ENCODE measurements around the gene MCC.

MCC gene

DNA sequence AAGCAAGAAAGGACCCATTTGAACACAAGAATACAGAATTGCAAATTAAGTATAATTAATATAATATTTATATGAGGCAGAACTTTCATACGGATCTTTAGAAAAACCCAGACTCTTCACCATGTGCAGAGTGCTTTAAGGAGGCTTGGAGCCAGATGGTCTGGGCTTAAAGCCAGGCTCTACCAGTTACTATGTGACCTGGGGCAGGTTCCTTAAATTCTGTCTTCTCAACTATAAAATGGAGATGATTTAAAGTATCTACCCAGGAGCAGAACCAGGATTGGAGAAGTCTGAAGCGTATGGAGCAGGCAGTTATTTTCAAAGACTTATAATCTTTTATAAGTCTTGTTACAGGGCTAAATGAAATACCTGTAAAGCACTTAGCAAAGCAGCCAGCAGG, 255.6 kb downstream of the MCC start:
- ATAC-seq = no peak
- TF ChIP-seq SNAI2 (CRISPR knock-in tag; IDR thresholded peaks at IDR 0.05) (no peak), ZNF8 (CRISPR knock-in tag; IDR thresholded peaks at IDR 0.05) (no peak), ZFP3 (CRISPR knock-in tag; IDR thresholded peaks at IDR 0.05) (no peak), CREB5 (CRISPR knock-in tag; IDR thresholded peaks at IDR 0.05; ENCODE audit: low read depth) (no peak), ZC3H10 (CRISPR knock-in tag; IDR thresholded peaks at IDR 0.05) (no peak), POU6F1 (CRISPR knock-in tag; IDR thresholded peaks at IDR 0.05; ENCODE audit: borderline replicate concordance, low read depth) (no peak), ZFP30 (CRISPR knock-in tag; IDR thresholded peaks at IDR 0.05) (no peak), CSDC2 (CRISPR knock-in tag; IDR thresholded peaks at IDR 0.05) (no peak), BACH2 (CRISPR knock-in tag; IDR thresholded peaks at IDR 0.05; ENCODE audit: borderline replicate concordance) (no peak), TOX (CRISPR knock-in tag; IDR thresholded peaks at IDR 0.05; ENCODE audit: borderline replicate concordance) (no peak), ARNTL (CRISPR knock-in tag; IDR thresholded peaks at IDR 0.05; ENCODE audit: borderline replicate concordance, low read depth) (no peak), RARB (CRISPR knock-in tag; IDR thresholded peaks at IDR 0.05) (no peak), ZNF565 (CRISPR knock-in tag; conservative IDR thresholded peaks at IDR 0.05; ENCODE audit: low read depth) (no peak), ISL1 (CRISPR knock-in tag; IDR thresholded peaks at IDR 0.05) (no peak), ESRRG (CRISPR knock-in tag; IDR thresholded peaks at IDR 0.05) (no peak), OSR1 (CRISPR knock-in tag; IDR thresholded peaks at IDR 0.05) (no peak), PPARA (CRISPR knock-in tag; IDR thresholded peaks at IDR 0.05; ENCODE audit: borderline replicate concordance) (no peak)
- TF ChIP-seq, protein P1, sequence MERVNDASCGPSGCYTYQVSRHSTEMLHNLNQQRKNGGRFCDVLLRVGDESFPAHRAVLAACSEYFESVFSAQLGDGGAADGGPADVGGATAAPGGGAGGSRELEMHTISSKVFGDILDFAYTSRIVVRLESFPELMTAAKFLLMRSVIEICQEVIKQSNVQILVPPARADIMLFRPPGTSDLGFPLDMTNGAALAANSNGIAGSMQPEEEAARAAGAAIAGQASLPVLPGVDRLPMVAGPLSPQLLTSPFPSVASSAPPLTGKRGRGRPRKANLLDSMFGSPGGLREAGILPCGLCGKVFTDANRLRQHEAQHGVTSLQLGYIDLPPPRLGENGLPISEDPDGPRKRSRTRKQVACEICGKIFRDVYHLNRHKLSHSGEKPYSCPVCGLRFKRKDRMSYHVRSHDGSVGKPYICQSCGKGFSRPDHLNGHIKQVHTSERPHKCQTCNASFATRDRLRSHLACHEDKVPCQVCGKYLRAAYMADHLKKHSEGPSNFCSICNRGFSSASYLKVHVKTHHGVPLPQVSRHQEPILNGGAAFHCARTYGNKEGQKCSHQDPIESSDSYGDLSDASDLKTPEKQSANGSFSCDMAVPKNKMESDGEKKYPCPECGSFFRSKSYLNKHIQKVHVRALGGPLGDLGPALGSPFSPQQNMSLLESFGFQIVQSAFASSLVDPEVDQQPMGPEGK (CRISPR knock-in tag; IDR thresholded peaks at IDR 0.05; ENCODE audit: borderline replicate concordance) = no peak
- TF ChIP-seq, protein P2, sequence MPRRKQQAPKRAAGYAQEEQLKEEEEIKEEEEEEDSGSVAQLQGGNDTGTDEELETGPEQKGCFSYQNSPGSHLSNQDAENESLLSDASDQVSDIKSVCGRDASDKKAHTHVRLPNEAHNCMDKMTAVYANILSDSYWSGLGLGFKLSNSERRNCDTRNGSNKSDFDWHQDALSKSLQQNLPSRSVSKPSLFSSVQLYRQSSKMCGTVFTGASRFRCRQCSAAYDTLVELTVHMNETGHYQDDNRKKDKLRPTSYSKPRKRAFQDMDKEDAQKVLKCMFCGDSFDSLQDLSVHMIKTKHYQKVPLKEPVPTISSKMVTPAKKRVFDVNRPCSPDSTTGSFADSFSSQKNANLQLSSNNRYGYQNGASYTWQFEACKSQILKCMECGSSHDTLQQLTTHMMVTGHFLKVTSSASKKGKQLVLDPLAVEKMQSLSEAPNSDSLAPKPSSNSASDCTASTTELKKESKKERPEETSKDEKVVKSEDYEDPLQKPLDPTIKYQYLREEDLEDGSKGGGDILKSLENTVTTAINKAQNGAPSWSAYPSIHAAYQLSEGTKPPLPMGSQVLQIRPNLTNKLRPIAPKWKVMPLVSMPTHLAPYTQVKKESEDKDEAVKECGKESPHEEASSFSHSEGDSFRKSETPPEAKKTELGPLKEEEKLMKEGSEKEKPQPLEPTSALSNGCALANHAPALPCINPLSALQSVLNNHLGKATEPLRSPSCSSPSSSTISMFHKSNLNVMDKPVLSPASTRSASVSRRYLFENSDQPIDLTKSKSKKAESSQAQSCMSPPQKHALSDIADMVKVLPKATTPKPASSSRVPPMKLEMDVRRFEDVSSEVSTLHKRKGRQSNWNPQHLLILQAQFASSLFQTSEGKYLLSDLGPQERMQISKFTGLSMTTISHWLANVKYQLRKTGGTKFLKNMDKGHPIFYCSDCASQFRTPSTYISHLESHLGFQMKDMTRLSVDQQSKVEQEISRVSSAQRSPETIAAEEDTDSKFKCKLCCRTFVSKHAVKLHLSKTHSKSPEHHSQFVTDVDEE (CRISPR knock-in tag; IDR thresholded peaks at IDR 0.05) = no peak
- TF ChIP-seq, protein P3, sequence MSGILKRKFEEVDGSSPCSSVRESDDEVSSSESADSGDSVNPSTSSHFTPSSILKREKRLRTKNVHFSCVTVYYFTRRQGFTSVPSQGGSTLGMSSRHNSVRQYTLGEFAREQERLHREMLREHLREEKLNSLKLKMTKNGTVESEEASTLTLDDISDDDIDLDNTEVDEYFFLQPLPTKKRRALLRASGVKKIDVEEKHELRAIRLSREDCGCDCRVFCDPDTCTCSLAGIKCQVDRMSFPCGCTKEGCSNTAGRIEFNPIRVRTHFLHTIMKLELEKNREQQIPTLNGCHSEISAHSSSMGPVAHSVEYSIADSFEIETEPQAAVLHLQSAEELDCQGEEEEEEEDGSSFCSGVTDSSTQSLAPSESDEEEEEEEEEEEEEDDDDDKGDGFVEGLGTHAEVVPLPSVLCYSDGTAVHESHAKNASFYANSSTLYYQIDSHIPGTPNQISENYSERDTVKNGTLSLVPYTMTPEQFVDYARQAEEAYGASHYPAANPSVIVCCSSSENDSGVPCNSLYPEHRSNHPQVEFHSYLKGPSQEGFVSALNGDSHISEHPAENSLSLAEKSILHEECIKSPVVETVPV (CRISPR knock-in tag; IDR thresholded peaks at IDR 0.05) = no peak

DNA sequence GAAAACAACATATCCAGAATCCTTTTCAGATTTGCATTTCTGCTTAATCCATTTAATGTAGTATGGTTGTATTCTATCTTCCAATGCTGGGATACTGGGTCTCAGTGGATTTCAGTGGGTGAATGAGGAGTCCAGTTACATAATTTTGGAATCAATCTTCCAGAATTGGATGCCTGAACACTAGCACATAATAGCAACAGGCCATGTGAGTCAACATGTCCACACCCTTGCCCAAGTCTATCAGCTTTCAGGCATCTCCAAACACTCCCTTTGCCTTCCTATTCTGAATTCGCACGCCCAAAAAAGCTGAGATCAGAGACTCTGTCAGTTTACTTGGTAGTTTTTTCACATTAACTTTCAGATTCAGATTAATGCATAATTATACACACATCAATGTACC, 256.0 kb downstream of the MCC start:
- TF ChIP-seq ZNF70 (CRISPR knock-in tag; IDR thresholded peaks at IDR 0.05) (no peak), ZFP30 (CRISPR knock-in tag; IDR thresholded peaks at IDR 0.05) (no peak), BACH2 (CRISPR knock-in tag; IDR thresholded peaks at IDR 0.05; ENCODE audit: borderline replicate concordance) (no peak), RARB (CRISPR knock-in tag; IDR thresholded peaks at IDR 0.05) (no peak)
- TF ChIP-seq, protein P1 (CRISPR knock-in tag; IDR thresholded peaks at IDR 0.05; ENCODE audit: borderline replicate concordance) = no peak
- no peak for ATAC-seq
